Measurements from ENCODE around the gene AUTS2.

Gene AUTS2

DNA sequence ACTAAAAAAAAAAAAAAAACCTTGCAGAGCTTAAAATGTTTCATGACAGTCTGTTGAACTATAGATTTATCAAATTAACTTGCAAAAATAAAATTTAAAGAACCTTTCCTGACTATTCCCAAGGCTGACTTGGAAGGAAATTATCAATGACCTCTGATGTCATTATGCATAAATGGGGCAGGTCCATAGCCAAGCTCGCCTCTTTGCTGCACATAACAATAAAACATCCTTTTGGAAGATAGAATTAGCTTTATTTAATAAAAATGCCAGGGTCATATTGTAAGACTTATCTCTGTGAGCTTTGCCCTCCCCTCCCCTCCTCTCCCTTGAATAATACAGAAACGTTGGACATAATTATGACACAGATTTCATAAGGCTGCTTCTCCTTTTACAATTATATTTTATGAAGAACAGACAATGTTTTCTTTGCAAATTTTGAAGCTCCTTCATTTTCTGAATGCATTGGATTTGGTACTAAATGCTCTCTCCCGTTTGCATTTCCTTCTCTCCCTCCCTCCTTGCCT lies 444.8 kb downstream of the AUTS2 start:
- Histone ChIP-seq H3K27ac (ENCODE audit: low read depth, low read length) (no peak overlapping the region), H3K4me3 (ENCODE audit: low read length) (no peak overlapping the region), H3K9ac (ENCODE audit: low read depth, low read length) (no peak overlapping the region), H3K27me3 (ENCODE audit: insufficient read depth, low read length) (no peaks in the 10 kb centered on the region), H3K4me1 (ENCODE audit: insufficient read depth, low read length) (peaks cover 8% of the 10 kb centered on the region), H3K9me3 (ENCODE audit: insufficient read depth, low read depth, low read length) (no peaks in the 10 kb centered on the region), H3K36me3 (ENCODE audit: insufficient read depth, low read length) (no peaks in the 10 kb centered on the region)
- 88% methylated on average over 2 of the region's 3 CpGs for WGBS

DNA sequence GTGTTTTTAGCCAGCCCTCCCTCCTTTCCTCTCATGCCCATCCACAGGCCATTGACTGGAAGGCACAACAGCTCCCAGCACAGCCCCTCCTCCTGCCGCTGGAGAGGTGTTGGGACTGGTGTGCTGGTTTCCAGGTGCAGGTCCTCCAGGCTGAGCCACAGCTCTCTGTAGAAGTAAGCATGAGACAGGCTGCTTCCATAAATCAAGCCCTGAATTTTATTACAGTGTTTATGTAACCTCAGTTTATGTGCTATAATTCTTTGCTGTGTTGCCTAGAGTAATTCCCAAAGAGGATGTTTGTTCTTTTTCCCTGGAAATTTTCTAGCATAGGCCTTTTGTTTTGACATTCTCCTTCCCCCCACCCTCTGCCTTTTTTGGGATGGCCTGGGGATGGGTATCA lies 445.8 kb downstream of the AUTS2 start:
- Histone ChIP-seq H3K4me3 (ENCODE audit: low read length) (no peak overlapping the region), H3K36me3 (ENCODE audit: insufficient read depth, low read length) (no peaks in the 10 kb centered on the region), H3K27ac (ENCODE audit: low read depth, low read length) (no peak overlapping the region), H3K9me3 (ENCODE audit: insufficient read depth, low read depth, low read length) (no peaks in the 10 kb centered on the region), H3K27me3 (ENCODE audit: insufficient read depth, low read length) (no peaks in the 10 kb centered on the region), H3K9ac (ENCODE audit: low read depth, low read length) (no peak overlapping the region), H3K4me1 (ENCODE audit: insufficient read depth, low read length) (peaks cover 13% of the 10 kb centered on the region)
- WGBS = 33% methylated on average over 1 of the region's 1 CpG

DNA sequence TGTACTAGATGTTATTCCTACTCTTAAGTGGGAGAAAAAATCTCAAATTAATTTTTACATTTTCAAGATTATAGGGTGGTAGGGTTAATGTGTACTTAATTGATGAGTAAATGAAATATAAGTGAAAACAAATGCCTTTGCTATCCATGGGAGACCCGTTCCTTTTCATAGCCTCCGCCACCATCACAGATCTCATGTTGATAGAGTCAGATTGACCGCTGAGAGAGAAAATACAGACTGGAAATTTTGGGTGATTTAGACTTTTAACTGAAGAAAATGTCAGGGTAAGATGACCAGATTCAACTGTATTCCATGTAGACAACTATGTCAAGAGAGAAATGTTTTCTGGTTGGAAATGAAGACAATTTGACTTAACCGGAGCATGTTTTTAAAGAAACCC lies 446.2 kb downstream of the AUTS2 start:
- Histone ChIP-seq H3K4me3 (ENCODE audit: low read length) (no peak overlapping the region), H3K27ac (ENCODE audit: low read depth, low read length) (no peak overlapping the region), H3K36me3 (ENCODE audit: insufficient read depth, low read length) (no peaks in the 10 kb centered on the region), H3K9me3 (ENCODE audit: insufficient read depth, low read depth, low read length) (no peaks in the 10 kb centered on the region), H3K9ac (ENCODE audit: low read depth, low read length) (no peak overlapping the region), H3K4me1 (ENCODE audit: insufficient read depth, low read length) (peaks cover 13% of the 10 kb centered on the region), H3K27me3 (ENCODE audit: insufficient read depth, low read length) (no peaks in the 10 kb centered on the region)
- WGBS = 97% methylated on average over 4 of the region's 4 CpGs

DNA sequence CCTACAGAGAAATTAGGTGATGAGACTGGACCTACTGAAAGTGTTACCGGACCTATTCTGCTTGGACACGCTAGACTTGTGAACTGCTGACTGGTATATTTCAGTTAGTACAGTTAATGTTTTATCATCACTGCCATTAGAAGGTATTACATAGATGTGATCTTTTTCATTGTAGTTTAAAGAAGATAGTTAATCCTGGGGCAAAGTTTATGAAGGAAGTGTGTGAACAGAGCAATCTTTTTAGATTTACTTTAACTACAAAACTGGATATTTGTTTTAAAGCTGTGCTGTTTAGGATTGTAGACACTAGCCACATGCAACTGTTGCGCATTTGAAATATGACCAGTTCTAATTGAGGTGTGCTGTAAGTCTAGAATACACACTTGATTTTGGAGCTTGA lies 446.7 kb downstream of the AUTS2 start:
- WGBS = 99% methylated on average over 3 of the region's 3 CpGs
- Histone ChIP-seq H3K9me3 (ENCODE audit: insufficient read depth, low read depth, low read length) (no peaks in the 10 kb centered on the region), H3K4me1 (ENCODE audit: insufficient read depth, low read length) (peaks cover 13% of the 10 kb centered on the region)

DNA sequence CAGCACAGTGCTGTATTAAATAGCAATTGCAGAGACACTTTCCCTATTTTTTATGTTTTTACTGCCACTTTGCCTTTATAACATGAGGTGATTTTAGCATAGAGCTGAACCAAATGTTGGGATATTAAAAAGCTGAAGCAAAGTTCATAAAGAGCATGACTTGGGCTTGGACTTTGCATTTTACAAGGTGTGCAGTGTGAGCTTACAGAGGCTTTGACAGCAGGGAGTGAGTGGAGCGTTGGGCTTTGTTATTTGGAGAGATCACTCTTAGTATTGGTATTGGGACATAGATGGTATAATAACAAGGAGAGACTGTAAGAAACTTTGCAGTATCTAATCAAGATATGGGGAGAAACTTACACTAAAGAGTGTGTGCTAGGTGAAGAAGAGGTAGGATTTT lies 449.1 kb downstream of the AUTS2 start:
- Histone ChIP-seq H3K4me3 (ENCODE audit: low read length) (no peak overlapping the region), H3K27ac (ENCODE audit: low read depth, low read length) (peak overlapping the region; percentile 58; the same call in 1 of the 2 replicates), H3K4me1 (ENCODE audit: insufficient read depth, low read length) (peaks cover 13% of the 10 kb centered on the region), H3K9me3 (ENCODE audit: insufficient read depth, low read depth, low read length) (no peaks in the 10 kb centered on the region), H3K36me3 (ENCODE audit: insufficient read depth, low read length) (no peaks in the 10 kb centered on the region), H3K27me3 (ENCODE audit: insufficient read depth, low read length) (no peaks in the 10 kb centered on the region), H3K9ac (ENCODE audit: low read depth, low read length) (no peak overlapping the region)
- WGBS = 82% methylated on average over 1 of the region's 1 CpG

More for the DNA sequence above, 446.7 kb downstream of the AUTS2 start:
- no peak overlapping the region for H3K4me3 ChIP-seq (ENCODE audit: low read length)
- no peak overlapping the region for H3K9ac ChIP-seq (ENCODE audit: low read depth, low read length)
- H3K27ac ChIP-seq (ENCODE audit: low read depth, low read length) = no peak overlapping the region
- H3K27me3 ChIP-seq (ENCODE audit: insufficient read depth, low read length) = no peaks in the 10 kb centered on the region
- H3K36me3 ChIP-seq (ENCODE audit: insufficient read depth, low read length) = no peaks in the 10 kb centered on the region

GRCh38 chr7:70047891-70048448 lies 449.7 kb downstream of the AUTS2 start:
- Histone ChIP-seq H3K9ac (ENCODE audit: low read depth, low read length) (no peak overlapping the region), H3K27ac (ENCODE audit: low read depth, low read length) (peak overlapping the region; percentile 58; the same call in 1 of the 2 replicates), H3K9me3 (ENCODE audit: insufficient read depth, low read depth, low read length) (no peaks in the 10 kb centered on the region), H3K27me3 (ENCODE audit: insufficient read depth, low read length) (no peaks in the 10 kb centered on the region), H3K4me3 (ENCODE audit: low read length) (no peak overlapping the region), H3K36me3 (ENCODE audit: insufficient read depth, low read length) (no peaks in the 10 kb centered on the region), H3K4me1 (ENCODE audit: insufficient read depth, low read length) (peaks cover 15% of the 10 kb centered on the region)
- WGBS = 59% methylated on average over 3 of the region's 3 CpGs

- WGBS = 96% methylated on average over 1 of the region's 1 CpG
- Histone ChIP-seq H3K27ac (ENCODE audit: low read depth, low read length) (no peak overlapping the region), H3K4me1 (ENCODE audit: insufficient read depth, low read length) (peaks cover 12% of the 10 kb centered on the region), H3K9ac (ENCODE audit: low read depth, low read length) (no peak overlapping the region), H3K9me3 (ENCODE audit: insufficient read depth, low read depth, low read length) (no peaks in the 10 kb centered on the region), H3K27me3 (ENCODE audit: insufficient read depth, low read length) (no peaks in the 10 kb centered on the region), H3K4me3 (ENCODE audit: low read length) (no peak overlapping the region), H3K36me3 (ENCODE audit: insufficient read depth, low read length) (no peaks in the 10 kb centered on the region)
Observed at GRCh38 chr7:70051726-70052125, 453.5 kb downstream of the AUTS2 start.

GRCh38 chr7:70052691-70053090 lies 454.4 kb downstream of the AUTS2 start:
- H3K27me3 ChIP-seq (ENCODE audit: insufficient read depth, low read length) = no peaks in the 10 kb centered on the region
- no peak overlapping the region for H3K27ac ChIP-seq (ENCODE audit: low read depth, low read length)

GRCh38 chr7:70053421-70053820 lies 455.1 kb downstream of the AUTS2 start:
- Histone ChIP-seq H3K27ac (ENCODE audit: low read depth, low read length) (no peak overlapping the region), H3K27me3 (ENCODE audit: insufficient read depth, low read length) (no peaks in the 10 kb centered on the region), H3K9ac (ENCODE audit: low read depth, low read length) (no peak overlapping the region), H3K4me1 (ENCODE audit: insufficient read depth, low read length) (peaks cover 4% of the 10 kb centered on the region; the same call in 1 of the 2 replicates), H3K4me3 (ENCODE audit: low read length) (no peak overlapping the region), H3K36me3 (ENCODE audit: insufficient read depth, low read length) (no peaks in the 10 kb centered on the region), H3K9me3 (ENCODE audit: insufficient read depth, low read depth, low read length) (no peaks in the 10 kb centered on the region)
- 96% methylated on average over 2 of the region's 2 CpGs for WGBS

More at GRCh38 chr7:70052691-70053090, 454.4 kb downstream of the AUTS2 start:
- Histone ChIP-seq H3K9ac (ENCODE audit: low read depth, low read length) (no peak overlapping the region), H3K9me3 (ENCODE audit: insufficient read depth, low read depth, low read length) (no peaks in the 10 kb centered on the region), H3K4me3 (ENCODE audit: low read length) (no peak overlapping the region), H3K36me3 (ENCODE audit: insufficient read depth, low read length) (no peaks in the 10 kb centered on the region), H3K4me1 (ENCODE audit: insufficient read depth, low read length) (peaks cover 11% of the 10 kb centered on the region)

GRCh38 chr7:70053989-70054388 lies 455.7 kb downstream of the AUTS2 start:
- Histone ChIP-seq H3K4me1 (ENCODE audit: insufficient read depth, low read length) (0 out of 2 replicates have a peak, but pooled peaks cover 2% of the 10 kb centered on the region), H3K9ac (ENCODE audit: low read depth, low read length) (no peak overlapping the region), H3K27ac (ENCODE audit: low read depth, low read length) (no peak overlapping the region), H3K27me3 (ENCODE audit: insufficient read depth, low read length) (no peaks in the 10 kb centered on the region), H3K36me3 (ENCODE audit: insufficient read depth, low read length) (no peaks in the 10 kb centered on the region), H3K4me3 (ENCODE audit: low read length) (no peak overlapping the region), H3K9me3 (ENCODE audit: insufficient read depth, low read depth, low read length) (no peaks in the 10 kb centered on the region)
- WGBS = 100% methylated on average over 1 of the region's 1 CpG

- no peaks in the 10 kb centered on the region for H3K27me3 ChIP-seq (ENCODE audit: insufficient read depth, low read length)
- 80% methylated on average over 1 of the region's 1 CpG for WGBS
- peaks cover 14% of the 10 kb centered on the region for H3K4me1 ChIP-seq (ENCODE audit: insufficient read depth, low read length)
- no peak overlapping the region for H3K27ac ChIP-seq (ENCODE audit: low read depth, low read length)
- H3K9me3 ChIP-seq (ENCODE audit: insufficient read depth, low read depth, low read length) = no peaks in the 10 kb centered on the region
- no peak overlapping the region for H3K9ac ChIP-seq (ENCODE audit: low read depth, low read length)
- H3K4me3 ChIP-seq (ENCODE audit: low read length) = no peak overlapping the region
- H3K36me3 ChIP-seq (ENCODE audit: insufficient read depth, low read length) = no peaks in the 10 kb centered on the region
Observed at GRCh38 chr7:70056363-70056762, 458.1 kb downstream of the AUTS2 start.
